Mesenchymal stem cell (in vitro differentiated cells and primary cell): ENCODE data around the gene EXOC4.

Experiments used
- DNase-seq: peaks from one replicate; pipeline ENCODE4 v3.0.0-alpha.2; 2013
- H2AFZ ChIP-seq: one replicate; pipeline ENCODE4 v1.6.1; 2013; ENCODE audit warnings: low read depth, mild to moderate bottlenecking, control low read depth, inconsistent platforms, low read length, moderate library complexity
- H2AK5ac ChIP-seq: 2 replicates; pipeline ENCODE4 v1.6.1; 2013; ENCODE audit warnings: low read length, moderate library complexity, mild to moderate bottlenecking, inconsistent platforms; ENCODE audit not compliant: severe bottlenecking
- H2BK120ac ChIP-seq: one replicate; pipeline ENCODE4 v1.6.1; 2013; ENCODE audit warnings: low read depth, mild to moderate bottlenecking, inconsistent platforms, low read length, moderate library complexity
- H2BK12ac ChIP-seq, 2 experiments: one replicate each; pipeline ENCODE4 v1.6.1; 2013; ENCODE audit warnings: inconsistent platforms in 2 of 2, low read length in 2 of 2, mild to moderate bottlenecking in 2 of 2, moderate library complexity in 2 of 2, control low read depth in 1 of 2
- H2BK15ac ChIP-seq: one replicate; pipeline ENCODE4 v1.6.1; 2013; ENCODE audit warnings: mild to moderate bottlenecking, low read depth, inconsistent platforms; ENCODE audit not compliant: poor library complexity, severe bottlenecking
- H2BK5ac ChIP-seq: 2 replicates; pipeline ENCODE4 v1.6.1; 2013; ENCODE audit warnings: low read depth, mild to moderate bottlenecking, low read length, control low read depth, inconsistent platforms; ENCODE audit not compliant: poor library complexity, severe bottlenecking
- H3K14ac ChIP-seq, 2 experiments: one replicate each; pipeline ENCODE4 v1.6.1; 2013; ENCODE audit warnings: inconsistent platforms in 2 of 2, low read length in 2 of 2, control low read depth in 1 of 2, mild to moderate bottlenecking in 1 of 2, moderate library complexity in 1 of 2
- H3K18ac ChIP-seq, 2 experiments: one replicate each; pipeline ENCODE4 v1.6.1; 2013; ENCODE audit warnings: inconsistent platforms in 2 of 2, low read length in 2 of 2, control low read depth in 1 of 2, low read depth in 1 of 2, mild to moderate bottlenecking in 1 of 2
- H3K23ac ChIP-seq, 2 experiments: one replicate each; pipeline ENCODE4 v1.6.1; 2013; ENCODE audit warnings: inconsistent platforms in 2 of 2, low read length in 2 of 2, mild to moderate bottlenecking in 2 of 2, moderate library complexity in 2 of 2, control low read depth in 1 of 2
- H3K27ac ChIP-seq: 2 replicates; pipeline ENCODE4 v1.5.1; 2013; ENCODE audit warnings: mild to moderate bottlenecking, moderate library complexity, low read length, control low read depth, inconsistent platforms; ENCODE audit not compliant: poor library complexity, severe bottlenecking
- H3K27me3 ChIP-seq, 2 experiments: 2 replicates each; pipeline versions ENCODE4 v1.6.1 to v1.7.0; 2013; ENCODE audit warnings: low read length in 2 of 2, mild to moderate bottlenecking in 2 of 2, moderate library complexity in 2 of 2, control low read depth in 1 of 2, inconsistent platforms in 1 of 2; ENCODE audit not compliant: control insufficient read depth in 1 of 2, insufficient read depth in 1 of 2
- H3K36me3 ChIP-seq, 2 experiments: 2 replicates each; pipeline versions ENCODE4 v1.6.1 to v1.7.0; 2013; ENCODE audit warnings: low read length in 2 of 2, control low read depth in 1 of 2, inconsistent platforms in 1 of 2, low read depth in 1 of 2, mild to moderate bottlenecking in 1 of 2; ENCODE audit not compliant: insufficient read depth in 2 of 2, control insufficient read depth in 1 of 2
- H3K4ac ChIP-seq, 2 experiments: one replicate each; pipeline ENCODE4 v1.6.1; 2013; ENCODE audit warnings: inconsistent platforms in 2 of 2, low read length in 2 of 2, mild to moderate bottlenecking in 2 of 2, moderate library complexity in 2 of 2, control low read depth in 1 of 2, low read depth in 1 of 2
- H3K4me1 ChIP-seq: 2 replicates; pipeline ENCODE4 v1.6.1; 2013; ENCODE audit warnings: low read depth, low read length, control low read depth; ENCODE audit not compliant: control insufficient read depth, insufficient read depth
- H3K4me2 ChIP-seq: 2 replicates; pipeline ENCODE4 v1.6.1; 2013; ENCODE audit warnings: low read length, mild to moderate bottlenecking, inconsistent platforms; ENCODE audit not compliant: poor library complexity, severe bottlenecking
- H3K4me3 ChIP-seq, 2 experiments: 2 replicates each; pipeline versions ENCODE4 v1.5.1 to v1.7.0; 2013; ENCODE audit warnings: low read length in 2 of 2, mild to moderate bottlenecking in 2 of 2, control low read depth in 1 of 2, low read depth in 1 of 2; ENCODE audit not compliant: insufficient read depth in 1 of 2
- H3K79me1 ChIP-seq: replicated peaks from 2 replicates; pipeline ENCODE4 v1.6.1; 2013; ENCODE audit warnings: mild to moderate bottlenecking, control low read depth, low read length, inconsistent platforms; ENCODE audit not compliant: poor library complexity, severe bottlenecking
- H3K9ac ChIP-seq: 2 replicates; pipeline ENCODE4 v1.7.0; 2013; ENCODE audit warnings: mild to moderate bottlenecking, low read length, moderate library complexity
- H3K9me3 ChIP-seq: 2 replicates; pipeline ENCODE4 v1.7.0; 2013; ENCODE audit warnings: mild to moderate bottlenecking, low read length; ENCODE audit not compliant: control insufficient read depth
- H4K8ac ChIP-seq: one replicate; pipeline ENCODE4 v1.6.1; 2013; ENCODE audit warnings: inconsistent platforms, mild to moderate bottlenecking, low read length, moderate library complexity
- H4K91ac ChIP-seq: one replicate; pipeline ENCODE4 v1.6.1; 2013; ENCODE audit warnings: mild to moderate bottlenecking, low read length, inconsistent platforms
- WGBS: methylation state at CpG from one replicate; pipeline ENCODE4 v1.1.7; 2013; ENCODE audit warnings: mixed read lengths; 5-methylcytosine and 5-hydroxymethylcytosine counted together

EXOC4 gene

GRCh38 chr7:134019251-134019650 lies 766.4 kb downstream of the EXOC4 start:
- no peak overlapping the region for H2AFZ ChIP-seq
- H2BK12ac ChIP-seq: no peak overlapping the region
- no peak overlapping the region for H4K8ac ChIP-seq
- no peak overlapping the region for H3K14ac ChIP-seq
- H3K4me3 ChIP-seq: no peak overlapping the region
- no peaks in the 10 kb centered on the region for H3K36me3 ChIP-seq
- no peak overlapping the region for H4K91ac ChIP-seq
- H2AK5ac ChIP-seq: no peak overlapping the region
- H3K4ac ChIP-seq: no peak overlapping the region
- H3K4me2 ChIP-seq: no peak overlapping the region
- H3K27me3 ChIP-seq: no peaks in the 10 kb centered on the region
- no peaks in the 10 kb centered on the region for H3K9me3 ChIP-seq
- no peak overlapping the region for H3K23ac ChIP-seq
- DNase-seq: no peak
- H3K4me1 ChIP-seq: no peaks in the 10 kb centered on the region
- H3K18ac ChIP-seq: no peak overlapping the region
- H3K9ac ChIP-seq: no peak overlapping the region
- H3K79me1 ChIP-seq: peaks cover 2% of the 10 kb centered on the region
- H3K27ac ChIP-seq: no peak overlapping the region
- H2BK15ac ChIP-seq: no peak overlapping the region
- H2BK5ac ChIP-seq: no peak overlapping the region
- whole genome bisulfite sequencing: no CpG with 5 or more reads among the region's 2 CpGs
- H2BK120ac ChIP-seq: no peak overlapping the region

- H3K4me3 ChIP-seq: no peak overlapping the region
- no peak overlapping the region for H3K9ac ChIP-seq
- H4K91ac ChIP-seq: no peak overlapping the region
- WGBS: no CpG with 5 or more reads among the region's 1 CpG
- no peak overlapping the region for H2BK15ac ChIP-seq
- H3K23ac ChIP-seq: no peak overlapping the region
- no peak overlapping the region for H2AK5ac ChIP-seq
- peaks cover 0 to 2% of the 10 kb centered on the region in 2 experiments for H3K36me3 ChIP-seq
- H3K4me2 ChIP-seq: no peak overlapping the region
- H3K27ac ChIP-seq: no peak overlapping the region
- H3K4ac ChIP-seq: no peak overlapping the region
- no peaks in the 10 kb centered on the region for H3K27me3 ChIP-seq
- DNase-seq: no peak
- no peak overlapping the region for H2BK12ac ChIP-seq
- no peaks in the 10 kb centered on the region for H3K9me3 ChIP-seq
- no peak overlapping the region for H4K8ac ChIP-seq
- H3K79me1 ChIP-seq: peaks cover 3% of the 10 kb centered on the region
- no peaks in the 10 kb centered on the region for H3K4me1 ChIP-seq
- H2BK120ac ChIP-seq: no peak overlapping the region
- no peak overlapping the region for H2BK5ac ChIP-seq
- H3K14ac ChIP-seq: no peak overlapping the region
- H2AFZ ChIP-seq: no peak overlapping the region
- no peak overlapping the region for H3K18ac ChIP-seq
These were observed 769.0 kb downstream of the EXOC4 start for GRCh38 chr7:134021836-134022235.

GRCh38 chr7:134022286-134022911 lies 769.5 kb downstream of the EXOC4 start:
- Histone ChIP-seq H4K8ac (no peak overlapping the region), H3K79me1 (peaks cover 3% of the 10 kb centered on the region), H3K27me3 (no peaks in the 10 kb centered on the region), H3K4ac (no peak overlapping the region), H3K9me3 (no peaks in the 10 kb centered on the region), H3K4me3 (no peak overlapping the region), H2BK120ac (no peak overlapping the region), H3K4me2 (no peak overlapping the region), H3K4me1 (no peaks in the 10 kb centered on the region), H3K36me3 (peaks cover 0 to 2% of the 10 kb centered on the region in 2 experiments), H3K9ac (no peak overlapping the region), H3K23ac (no peak overlapping the region), H2AFZ (no peak overlapping the region), H2AK5ac (no peak overlapping the region), H3K18ac (no peak overlapping the region), H2BK15ac (no peak overlapping the region), H3K14ac (no peak overlapping the region), H2BK12ac (no peak overlapping the region), H2BK5ac (no peak overlapping the region), H4K91ac (no peak overlapping the region), H3K27ac (no peak overlapping the region)
- no peak for DNase-seq
- 87% methylated on average over 1 of the region's 1 CpG for WGBS

GRCh38 chr7:134024739-134025138 lies 771.9 kb downstream of the EXOC4 start:
- Histone ChIP-seq H2AK5ac (no peak overlapping the region), H3K79me1 (peaks cover 3% of the 10 kb centered on the region), H3K9ac (no peak overlapping the region), H2BK120ac (no peak overlapping the region), H2BK5ac (no peak overlapping the region), H3K9me3 (no peaks in the 10 kb centered on the region), H3K27ac (no peak overlapping the region), H3K4me2 (no peak overlapping the region), H2AFZ (no peak overlapping the region), H3K27me3 (no peaks in the 10 kb centered on the region), H2BK15ac (no peak overlapping the region), H3K36me3 (peaks cover 0 to 2% of the 10 kb centered on the region in 2 experiments), H3K23ac (no peak overlapping the region), H3K4me3 (no peak overlapping the region), H3K14ac (peak overlapping the region in 1 of 2 experiments; percentile 26), H3K4me1 (no peaks in the 10 kb centered on the region), H3K18ac (no peak overlapping the region), H4K91ac (no peak overlapping the region), H3K4ac (no peak overlapping the region), H2BK12ac (no peak overlapping the region), H4K8ac (no peak overlapping the region)
- WGBS: 86% methylated on average over 2 of the region's 2 CpGs
- DNase-seq: peak; percentile 32
